T-cell (primary cell): ENCODE data around the gene PRSS2. TPM values are rescaled to one million over a fixed set of nuclear protein-coding genes. Genes with fewer than 3 reads are reported as not detected.
A peak's percentile ranks its signal among the peaks of the same experiment; 100 is the strongest.

Source experiments
- ATAC-seq, 4 experiments: fragments of 200-7000 bp in 3 of 4; fragments of 150-1000 bp in 1 of 4; cut with Tn5 transposase; replicated peaks in 1 of 4; 1 replicate in 3 of 4; 2 replicates in 1 of 4; pipeline ENCODE4 v1.10.0; 2021; ENCODE audit warnings: moderate library complexity in 3 of 4, mild to moderate bottlenecking in 2 of 4, moderate number of reproducible peaks in 1 of 4
- CTCF ChIA-PET, 2 donors: fragments of 300-600 bp; sonication (Branson Sonifier 250); formaldehyde crosslinking; loops; one replicate each; lab custom pipeline; 2022; ENCODE audit warnings: antibody characterized with exemption in 2 of 2; lab: Charles Lee
- POLR2A ChIA-PET, 2 donors: fragments of 300-600 bp; sonication (Branson Sonifier 250); formaldehyde crosslinking; loops; one replicate each; lab custom pipeline; 2022; ENCODE audit warnings: antibody characterized with exemption in 2 of 2; lab: Charles Lee
- DNase-seq, 35 experiments: peaks; one replicate each; pipeline versions ENCODE4 v3.0.0 to v3.0.0-alpha.2; 2013 to 2023
- H3K27ac ChIP-seq: one replicate; pipeline ENCODE4 v1.5.1; 2013; ENCODE audit warnings: low read length
- H3K27me3 ChIP-seq, 2 experiments: replicated peaks in 1 of 2; 1 replicate in 1 of 2; 2 replicates in 1 of 2; pipeline versions ENCODE4 v1.6.1 to v1.7.0; 2013; ENCODE audit warnings: low read length in 1 of 2, mixed read lengths in 1 of 2; ENCODE audit not compliant: control insufficient read depth in 2 of 2, insufficient read depth in 2 of 2; ENCODE audit errors: extremely low read depth in 1 of 2
- H3K36me3 ChIP-seq, 2 donors: 1 replicate in 1 of 2; 2 replicates in 1 of 2; pipeline versions ENCODE4 v1.6.1 to v1.7.0; 2013; ENCODE audit warnings: low read length in 1 of 2; ENCODE audit not compliant: control insufficient read depth in 2 of 2, insufficient read depth in 1 of 2; ENCODE audit errors: extremely low read depth in 1 of 2
- H3K4me1 ChIP-seq, 2 experiments: 1 replicate in 1 of 2; 2 replicates in 1 of 2; pipeline versions ENCODE4 v1.6.1 to v1.7.0; 2013; ENCODE audit warnings: low read length in 2 of 2, mixed read lengths in 1 of 2; ENCODE audit not compliant: insufficient read depth in 2 of 2, control insufficient read depth in 1 of 2; ENCODE audit errors: extremely low read depth in 1 of 2
- H3K4me3 ChIP-seq, 2 donors: 1 replicate in 1 of 2; 2 replicates in 1 of 2; pipeline versions ENCODE4 v1.5.1 to v1.7.0; 2013; ENCODE audit warnings: mild to moderate bottlenecking in 2 of 2, low read length in 1 of 2, moderate library complexity in 1 of 2; ENCODE audit not compliant: control insufficient read depth in 1 of 2; ENCODE audit errors: extremely low read depth in 1 of 2
- H3K9me3 ChIP-seq: 2 replicates; pipeline ENCODE4 v1.7.0; 2013
- H3K27ac Mint-ChIP-seq, 2 donors: one replicate each; pipeline ENCODE4 v1.8.0; 2020 to 2021; ENCODE audit warnings: mild to moderate bottlenecking in 2 of 2, mixed read lengths in 2 of 2
- H3K27me3 Mint-ChIP-seq, 2 donors: one replicate each; pipeline ENCODE4 v1.8.0; 2021 to 2022; ENCODE audit warnings: mixed read lengths in 2 of 2
- H3K36me3 Mint-ChIP-seq: one replicate; pipeline ENCODE4 v1.8.0; 2021; ENCODE audit warnings: mixed read lengths
- H3K4me1 Mint-ChIP-seq, 3 donors: one replicate each; pipeline ENCODE4 v1.8.0; 2020 to 2022; ENCODE audit warnings: mixed read lengths in 3 of 3, mild to moderate bottlenecking in 1 of 3
- H3K4me3 Mint-ChIP-seq, 3 donors: one replicate each; pipeline ENCODE4 v1.8.0; 2020 to 2022; ENCODE audit warnings: mild to moderate bottlenecking in 3 of 3, mixed read lengths in 3 of 3, moderate library complexity in 3 of 3
- H3K9me3 Mint-ChIP-seq, 3 donors: one replicate each; pipeline ENCODE4 v1.8.0; 2020 to 2022; ENCODE audit warnings: mixed read lengths in 3 of 3
- WGBS: methylation state at CpG from one replicate; pipeline ENCODE4 v1.1.5; 2013; ENCODE audit warnings: missing lambda C conversion rate; ENCODE audit not compliant: insufficient coverage; 5-methylcytosine and 5-hydroxymethylcytosine counted together
- total RNA-seq, 35 experiments: library from RNA in 6 of 35; stranded (reverse) in 6 of 35; fragments of 120-200 nt in 1 of 35; gene quantifications; one replicate each; pipeline versions ENCODE4 v1.2.1 to v1.2.4 and lab custom pipeline; 2013 to 2026

PRSS2 gene
- total RNA-seq, 5 donors from 2014 or later (not counting 1 experiment from before 2014, with no cell fraction given) = 47.1 to 64.6 (median 57.7) TPM; not detected in 2

GRCh38 chr7:142799437-142799835 lies 28.7 kb downstream of the PRSS2 start:
- H3K27ac Mint-ChIP-seq = peak overlapping the region; percentile 100
- 0% methylated on average over 3 of the region's 3 CpGs for WGBS
- peak overlapping the region; percentile 93 to 100 (median 99) for H3K4me3 Mint-ChIP-seq
- Histone ChIP-seq H3K9me3 (no peaks in the 10 kb centered on the region), H3K27ac (peak overlapping the region; percentile 97), H3K4me1 (peaks cover 49 to 60% of the 10 kb centered on the region in 2 experiments), H3K4me3 (peak overlapping the region; percentile 92 to 97), H3K36me3 (peaks cover 0 to 54% of the 10 kb centered on the region in 2 donors), H3K27me3 (no peaks in the 10 kb centered on the region)
- peaks cover 0 to 3% of the 10 kb centered on the region in 2 donors for H3K27me3 Mint-ChIP-seq
- ChIA-PET CTCF (interaction anchor here (1.0 to 8.1 kb wide), 8 partner anchors 9 to 16 kb away, joined by 4 to 116 read pairs (median 8); no protein-coding TSS in a partner anchor), POLR2A (interaction anchor here (1.0 to 8.4 kb wide), 6 partner anchors 10 to 14 kb away, joined by 6 to 337 read pairs (median 116); no protein-coding TSS in a partner anchor)
- no peak for ATAC-seq
- peak in 2 of 35 experiments; percentile 18 to 33 for DNase-seq
- H3K36me3 Mint-ChIP-seq = peaks cover 71% of the 10 kb centered on the region
- H3K4me1 Mint-ChIP-seq = peaks cover 70 to 77% (median 73%) of the 10 kb centered on the region in 3 donors
- H3K9me3 Mint-ChIP-seq = no peaks in the 10 kb centered on the region

- peaks cover 52 to 61% of the 10 kb centered on the region in 2 experiments for H3K4me1 ChIP-seq
- CTCF ChIA-PET = interaction anchor here (0.9 to 8.1 kb wide), 7 partner anchors 8 to 17 kb away, joined by 4 to 116 read pairs (median 9); no protein-coding TSS in a partner anchor
- H3K4me3 ChIP-seq = peak overlapping the region; percentile 92 to 97
- Mint-ChIP-seq H3K27ac (peak overlapping the region; percentile 100), H3K9me3 (no peaks in the 10 kb centered on the region), H3K4me3 (peak overlapping the region; percentile 93 to 100 (median 99)), H3K4me1 (peaks cover 70 to 77% (median 73%) of the 10 kb centered on the region in 3 donors), H3K36me3 (peaks cover 78% of the 10 kb centered on the region), H3K27me3 (peaks cover 0 to 3% of the 10 kb centered on the region in 2 donors)
- no CpG with 5 or more reads among the region's 1 CpG for WGBS
- POLR2A ChIA-PET = interaction anchor here (0.6 to 8.4 kb wide), 6 partner anchors 9 to 163 kb away, joined by 3 to 337 read pairs (median 116); no protein-coding TSS in a partner anchor
- no peaks in the 10 kb centered on the region for H3K9me3 ChIP-seq
- DNase-seq (peak in 1 of 35 experiments; percentile 61), ATAC-seq (no peak)
- peak overlapping the region; percentile 97 for H3K27ac ChIP-seq
- peaks cover 0 to 54% of the 10 kb centered on the region in 2 donors for H3K36me3 ChIP-seq
- H3K27me3 ChIP-seq = no peaks in the 10 kb centered on the region
Measured at GRCh38 chr7:142800088-142800487, 29.3 kb downstream of the PRSS2 start.

- H3K27me3 Mint-ChIP-seq = peaks cover 0 to 3% of the 10 kb centered on the region in 2 donors
- peaks cover 74% of the 10 kb centered on the region for H3K36me3 Mint-ChIP-seq
- peak in 2 of 35 experiments; percentile 14 to 30 for DNase-seq
- H3K4me3 Mint-ChIP-seq = peak overlapping the region; percentile 93 to 100 (median 99)
- Histone ChIP-seq H3K4me3 (peak overlapping the region; percentile 92 to 97), H3K4me1 (peaks cover 59 to 61% of the 10 kb centered on the region in 2 experiments), H3K27me3 (no peaks in the 10 kb centered on the region), H3K27ac (peak overlapping the region; percentile 97), H3K36me3 (peaks cover 0 to 54% of the 10 kb centered on the region in 2 donors), H3K9me3 (no peaks in the 10 kb centered on the region)
- no peaks in the 10 kb centered on the region for H3K9me3 Mint-ChIP-seq
- ATAC-seq = no peak
- ChIA-PET POLR2A (interaction anchor here (0.6 to 8.4 kb wide), 5 partner anchors 8 to 448 kb away, joined by 3 to 337 read pairs (median 112); no protein-coding TSS in a partner anchor), CTCF (interaction anchor here (0.6 to 8.1 kb wide), 5 partner anchors 8 to 18 kb away, joined by 4 to 116 read pairs (median 12); no protein-coding TSS in a partner anchor)
- 27% methylated on average over 3 of the region's 7 CpGs for WGBS
- peak overlapping the region; percentile 100 for H3K27ac Mint-ChIP-seq
- peaks cover 73 to 77% (median 74%) of the 10 kb centered on the region in 3 donors for H3K4me1 Mint-ChIP-seq
Measured at GRCh38 chr7:142800699-142801260, 30.0 kb downstream of the PRSS2 start.

GRCh38 chr7:142801601-142802295 lies 31.0 kb downstream of the PRSS2 start:
- H3K4me3 Mint-ChIP-seq = peak overlapping the region; percentile 93 to 100 (median 99)
- Histone ChIP-seq H3K36me3 (peaks cover 0 to 54% of the 10 kb centered on the region in 2 donors), H3K27ac (peak overlapping the region; percentile 97), H3K27me3 (no peaks in the 10 kb centered on the region), H3K9me3 (no peaks in the 10 kb centered on the region), H3K4me3 (peak overlapping the region; percentile 62 to 97), H3K4me1 (peaks cover 69 to 71% of the 10 kb centered on the region in 2 experiments)
- WGBS = 33% methylated on average over 3 of the region's 8 CpGs
- CTCF ChIA-PET = interaction anchor here (0.6 to 3.2 kb wide), 3 partner anchors 9 to 293 kb away, joined by 4 to 12 read pairs (median 8); no protein-coding TSS in a partner anchor
- H3K36me3 Mint-ChIP-seq = peaks cover 74% of the 10 kb centered on the region
- peak in 2 of 35 experiments; percentile 31 to 33 for DNase-seq
- POLR2A ChIA-PET = interaction anchor here (0.7 to 8.4 kb wide), 2 partner anchors 9 to 15 kb away, joined by 3 to 337 read pairs; no protein-coding TSS in a partner anchor
- H3K27me3 Mint-ChIP-seq = peaks cover 0 to 3% of the 10 kb centered on the region in 2 donors
- H3K9me3 Mint-ChIP-seq = no peaks in the 10 kb centered on the region
- H3K4me1 Mint-ChIP-seq = peaks cover 82 to 86% (median 83%) of the 10 kb centered on the region in 3 donors
- ATAC-seq = no peak
- peak overlapping the region; percentile 100 for H3K27ac Mint-ChIP-seq

- Histone ChIP-seq H3K9me3 (no peaks in the 10 kb centered on the region), H3K36me3 (peaks cover 0 to 54% of the 10 kb centered on the region in 2 donors), H3K27me3 (no peaks in the 10 kb centered on the region), H3K27ac (peak overlapping the region; percentile 97), H3K4me3 (peak overlapping the region; percentile 62 to 97), H3K4me1 (peaks cover 74 to 77% of the 10 kb centered on the region in 2 experiments)
- CTCF ChIA-PET = interaction anchor here in 1 of 2 donors (0.6 to 1.5 kb wide), 2 partner anchors 19 to 294 kb away, joined by 3 to 8 read pairs; no protein-coding TSS in a partner anchor
- Mint-ChIP-seq H3K27me3 (peaks cover 0 to 3% of the 10 kb centered on the region in 2 donors), H3K9me3 (no peaks in the 10 kb centered on the region), H3K27ac (peak overlapping the region; percentile 100), H3K4me3 (peak overlapping the region; percentile 93 to 100 (median 99)), H3K4me1 (peaks cover 88 to 91% (median 89%) of the 10 kb centered on the region in 3 donors), H3K36me3 (peaks cover 73% of the 10 kb centered on the region)
- POLR2A ChIA-PET = interaction anchor here in 1 of 2 donors (0.7 to 8.4 kb wide), 2 partner anchors 16 to 501 kb away, joined by 3 to 337 read pairs; no protein-coding TSS in a partner anchor
- WGBS = 60% methylated on average over 1 of the region's 3 CpGs
- DNase-seq (no peak), ATAC-seq (no peak)
Measured at GRCh38 chr7:142802301-142802700, 31.5 kb downstream of the PRSS2 start.
